Measurements from ENCODE around the gene SPRED3. TPM values are rescaled to one million over a fixed set of nuclear protein-coding genes. Genes with fewer than 3 reads are reported as not detected.
"Not testable (repeated sequence)": the region's sequence is repeated elsewhere in the genome, so short reads cannot be mapped to it uniquely, and the experiment has no call there.

SPRED3 gene
- 1 to 10 TPM; 3.0 to 4.5 TPM for total RNA-seq

DNA sequence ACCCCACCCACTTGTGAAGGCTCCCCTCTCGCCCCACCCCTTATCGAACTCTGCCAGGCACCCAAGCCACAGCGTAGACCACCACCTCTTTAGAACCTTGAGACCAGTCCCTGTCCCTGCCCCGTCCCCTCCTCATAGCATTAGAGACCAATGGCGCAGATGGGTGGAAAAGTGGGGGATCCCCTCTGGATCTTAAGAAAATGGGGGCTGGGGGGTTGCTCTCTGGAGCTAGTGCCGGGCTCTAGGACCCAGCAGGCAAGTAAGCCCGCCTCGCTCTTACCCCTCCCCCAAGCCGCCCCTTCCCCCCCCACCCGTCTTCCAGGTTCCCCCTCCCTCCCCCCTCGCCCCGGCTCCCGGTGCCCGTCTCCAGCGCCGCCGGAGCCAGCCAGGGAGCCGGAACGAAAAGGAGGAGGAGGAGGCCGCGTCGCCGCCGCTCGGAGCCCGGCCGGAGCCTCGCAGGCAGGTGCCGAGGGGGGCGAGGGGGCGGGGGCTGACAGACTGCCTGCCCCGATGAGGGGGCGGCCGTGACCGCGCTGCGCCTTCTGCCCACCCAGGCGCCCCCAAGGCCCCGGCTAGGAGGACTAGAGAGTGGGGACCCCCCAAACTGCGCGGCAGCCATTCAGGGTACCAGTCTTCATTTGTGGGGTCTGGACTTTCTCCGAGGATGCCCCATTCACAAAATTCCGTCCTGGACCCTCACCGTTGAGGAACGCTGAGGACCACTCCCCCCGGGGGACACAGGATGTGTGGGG, at the start of gene SPRED3:
Gene SPRED3 (plus strand): TSS at position 349 of the 752 bp plus-strand sequence. CDS start 1,606 bp downstream, outside the sequence.
- DNase-seq = no peak
- peak; percentile 2 for ATAC-seq
- intact Hi-C loops (cut with DNase I, micrococcal nuclease) = loop anchor here (1.0 to 5.0 kb wide), 12 partner anchors 14 to 462 kb away; partner anchors contain the start of genes PSMD8 (in 2 of the 2), CATSPERG (in 1 of the 2), ECH1 (in 1 of the 2) and EIF3K (in 1 of the 2)
- Mint-ChIP-seq H3K9me3 (ENCODE audit: low read depth) (no peaks in the 10 kb centered on the region), H3K27me3 (peaks cover 16% of the 10 kb centered on the region), H3K27ac (peak within 1 kb of the TSS; percentile 76), H3K36me3 (ENCODE audit: low read depth) (peaks cover 20% of the 10 kb centered on the region), H3K4me1 (peaks cover 29% of the 10 kb centered on the region), H3K4me3 (peak within 1 kb of the TSS; percentile 75)
- ChIA-PET POLR2A (interaction anchor here (0.6 to 1.9 kb wide), 3 partner anchors 14 to 35 kb away, joined by 3 to 26 read pairs (median 9); partner anchors contain the start of genes FAM98C and PSMD8), CTCF (interaction anchor here (1.3 to 3.6 kb wide), 2 partner anchors 14 to 15 kb away, joined by 11 to 28 read pairs; partner anchors contain the start of genes FAM98C and PSMD8)

- CTCF ChIA-PET = interaction anchor here (0.6 to 2.4 kb wide), 5 partner anchors 35 to 350 kb away, joined by 3 to 9 read pairs (median 4); partner anchors contain the start of gene PSMD8
- H3K27me3 Mint-ChIP-seq; H3K9me3 Mint-ChIP-seq (ENCODE audit: low read depth); H3K4me3 Mint-ChIP-seq; DNase-seq; POLR2A ChIA-PET; H3K36me3 Mint-ChIP-seq (ENCODE audit: low read depth); ATAC-seq; H3K27ac Mint-ChIP-seq: not testable (repeated sequence)
- intact Hi-C loops (cut with DNase I, micrococcal nuclease) = loop anchor here (5.0 kb wide), 3 partner anchors 48 to 682 kb away; partner anchors contain the start of genes GGN (in 1 of the 2), SPRED3 (in 1 of the 2), ZFP30 (in 1 of the 2) and ZNF573 (in 1 of the 2)
- H3K4me1 Mint-ChIP-seq = peaks cover 12% of the 10 kb centered on the region
These were observed 49.5 kb upstream of the SPRED3 start for GRCh38 chr19:38339011-38339410.

- H3K36me3 Mint-ChIP-seq (ENCODE audit: low read depth) = no peaks in the 10 kb centered on the region
- DNase-seq (no peak), ATAC-seq (no peak)
- H3K4me1 Mint-ChIP-seq = peaks cover 12% of the 10 kb centered on the region
- ChIA-PET CTCF (interaction anchor here (0.8 kb wide), 1 partner anchor 439 kb away, joined by 3 read pairs; no protein-coding TSS in a partner anchor), POLR2A (interaction anchor here (0.6 kb wide), 1 partner anchor 252 kb away, joined by 6 read pairs; no protein-coding TSS in a partner anchor)
- H3K27ac Mint-ChIP-seq = no peak overlapping the region
- H3K4me3 Mint-ChIP-seq = no peak overlapping the region
- intact Hi-C loops (cut with DNase I, micrococcal nuclease) = no loop called here
- no peaks in the 10 kb centered on the region for H3K9me3 Mint-ChIP-seq (ENCODE audit: low read depth)
- H3K27me3 Mint-ChIP-seq = no peaks in the 10 kb centered on the region
These were observed 47.6 kb upstream of the SPRED3 start for GRCh38 chr19:38340927-38341326.

DNA sequence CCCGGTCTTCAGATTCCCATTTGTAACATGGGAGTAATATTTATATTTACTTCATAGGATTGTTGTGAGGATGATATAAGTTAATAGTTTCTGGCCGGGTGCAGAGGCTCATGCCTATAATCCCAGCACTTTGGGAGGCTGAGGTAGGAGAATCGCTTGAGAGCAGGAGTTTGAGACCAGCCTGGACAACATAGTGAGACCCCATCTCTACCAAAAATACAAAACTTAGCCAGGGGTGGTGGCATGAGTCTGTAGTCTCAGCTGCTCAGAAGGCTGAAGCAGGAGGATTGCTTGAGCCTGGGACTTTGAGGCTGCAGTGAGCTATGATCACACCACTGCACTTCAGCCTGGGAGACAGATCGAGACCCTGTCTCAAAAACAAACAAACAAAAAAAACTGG, 41.7 kb upstream of the SPRED3 start:
- Mint-ChIP-seq H3K36me3 (ENCODE audit: low read depth) (no peaks in the 10 kb centered on the region), H3K9me3 (ENCODE audit: low read depth) (no peaks in the 10 kb centered on the region), H3K27me3 (no peaks in the 10 kb centered on the region), H3K4me3 (no peak overlapping the region), H3K4me1 (no peaks in the 10 kb centered on the region), H3K27ac (no peak overlapping the region)
- no peak for DNase-seq
- POLR2A ChIA-PET = no interaction called here
- CTCF ChIA-PET = interaction anchor here (0.6 kb wide), 1 partner anchor 616 kb away, joined by 3 read pairs; no protein-coding TSS in a partner anchor
- intact Hi-C loops (cut with DNase I, micrococcal nuclease) = no loop called here
- ATAC-seq = no peak

- Mint-ChIP-seq H3K27me3 (no peaks in the 10 kb centered on the region), H3K27ac (no peak overlapping the region), H3K4me3 (no peak overlapping the region), H3K4me1 (no peaks in the 10 kb centered on the region), H3K9me3 (ENCODE audit: low read depth) (no peaks in the 10 kb centered on the region), H3K36me3 (ENCODE audit: low read depth) (no peaks in the 10 kb centered on the region)
- DNase-seq = no peak
- CTCF ChIA-PET = interaction anchor here (1.1 kb wide), 1 partner anchor 449 kb away, joined by 3 read pairs; no protein-coding TSS in a partner anchor
- intact Hi-C loops (cut with DNase I, micrococcal nuclease) = no loop called here
- POLR2A ChIA-PET = no interaction called here
- no peak for ATAC-seq
These were observed 37.6 kb upstream of the SPRED3 start for GRCh38 chr19:38350883-38351282.

DNA sequence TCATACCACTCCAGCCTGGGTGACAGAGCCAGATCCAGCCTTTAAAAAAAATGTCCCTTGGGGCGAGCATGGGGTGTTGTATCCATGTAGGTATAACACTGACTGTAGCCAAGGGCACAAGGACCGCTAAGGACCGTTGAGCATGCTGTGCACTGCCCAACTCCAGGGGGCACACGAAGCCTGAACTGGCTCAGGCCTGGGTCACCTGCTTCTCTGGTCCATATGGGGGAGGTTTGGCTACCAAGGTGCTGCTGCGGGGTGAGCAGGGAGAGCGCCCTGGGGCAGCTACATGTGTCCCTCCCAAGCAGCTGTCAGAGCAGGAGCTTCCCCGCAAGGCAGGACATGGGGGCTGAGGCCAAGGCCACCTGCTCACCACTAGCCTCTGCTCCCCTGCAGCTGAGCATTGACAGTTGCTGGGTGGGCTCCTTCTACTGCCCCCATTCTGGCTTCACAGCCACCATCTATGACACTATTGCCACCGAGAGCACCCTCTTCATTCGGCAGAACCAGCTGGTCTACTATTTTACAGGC, 36.6 kb upstream of the SPRED3 start:
- DNase-seq (no peak), ATAC-seq (no peak)
- ChIA-PET CTCF (interaction anchor here (0.6 kb wide), 1 partner anchor 19 kb away, joined by 3 read pairs; no protein-coding TSS in a partner anchor), POLR2A (no interaction called here)
- H3K27me3 Mint-ChIP-seq = no peaks in the 10 kb centered on the region
- no peaks in the 10 kb centered on the region for H3K4me1 Mint-ChIP-seq
- intact Hi-C loops (cut with DNase I, micrococcal nuclease) = no loop called here
- no peak overlapping the region for H3K27ac Mint-ChIP-seq
- H3K9me3 Mint-ChIP-seq (ENCODE audit: low read depth) = no peaks in the 10 kb centered on the region
- H3K4me3 Mint-ChIP-seq = no peak overlapping the region
- H3K36me3 Mint-ChIP-seq (ENCODE audit: low read depth) = no peaks in the 10 kb centered on the region

GRCh38 chr19:38352611-38353010, 35.9 kb upstream of the SPRED3 start:
- no peaks in the 10 kb centered on the region for H3K36me3 Mint-ChIP-seq (ENCODE audit: low read depth)
- no peaks in the 10 kb centered on the region for H3K27me3 Mint-ChIP-seq
- ChIA-PET CTCF (no interaction called here), POLR2A (interaction anchor here (0.6 kb wide), 1 partner anchor 45 kb away, joined by 3 read pairs; no protein-coding TSS in a partner anchor)
- H3K4me3 Mint-ChIP-seq = no peak overlapping the region
- no peaks in the 10 kb centered on the region for H3K4me1 Mint-ChIP-seq
- no peaks in the 10 kb centered on the region for H3K9me3 Mint-ChIP-seq (ENCODE audit: low read depth)
- DNase-seq = no peak
- intact Hi-C loops (cut with DNase I, micrococcal nuclease) = no loop called here
- H3K27ac Mint-ChIP-seq = no peak overlapping the region
- ATAC-seq = no peak

GRCh38 chr19:38355728-38356725, 32.5 kb upstream of the SPRED3 start:
- Mint-ChIP-seq H3K27me3 (peaks cover 12% of the 10 kb centered on the region), H3K36me3 (ENCODE audit: low read depth) (no peaks in the 10 kb centered on the region), H3K27ac (no peak overlapping the region), H3K4me1 (peaks cover under 1% of the 10 kb centered on the region), H3K4me3 (no peak overlapping the region), H3K9me3 (ENCODE audit: low read depth) (no peaks in the 10 kb centered on the region)
- ChIA-PET POLR2A (no interaction called here), CTCF (interaction anchor here (0.7 kb wide), 1 partner anchor 398 kb away, joined by 3 read pairs; no protein-coding TSS in a partner anchor)
- intact Hi-C loops (cut with DNase I, micrococcal nuclease) = no loop called here
- DNase-seq (no peak), ATAC-seq (no peak)

DNA sequence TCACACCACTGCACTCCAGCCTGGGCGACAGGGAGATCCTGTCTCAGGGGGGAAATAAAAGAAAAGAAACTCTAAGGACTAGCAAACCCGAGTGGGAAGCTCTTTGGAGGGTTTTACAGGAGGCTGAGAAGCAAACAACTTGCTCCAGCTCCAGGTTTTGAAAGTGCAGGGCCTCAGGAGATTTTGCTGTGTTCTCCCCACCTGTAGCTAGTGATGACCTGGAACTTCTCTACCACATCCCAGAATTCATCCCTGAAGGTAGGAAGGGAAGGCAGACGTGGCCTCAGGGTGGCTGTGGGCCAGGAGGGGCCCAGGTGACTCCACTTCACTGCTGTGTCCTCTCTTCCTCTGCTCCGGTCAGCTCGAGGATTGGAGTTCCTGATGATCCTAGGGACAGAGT, 30.4 kb upstream of the SPRED3 start:
- CTCF ChIA-PET = interaction anchor here (0.6 kb wide), 1 partner anchor 134 kb away, joined by 3 read pairs; no protein-coding TSS in a partner anchor
- no peak overlapping the region for H3K4me3 Mint-ChIP-seq
- DNase-seq (no peak), ATAC-seq (no peak)
- no peaks in the 10 kb centered on the region for H3K9me3 Mint-ChIP-seq (ENCODE audit: low read depth)
- H3K27me3 Mint-ChIP-seq = peaks cover 17% of the 10 kb centered on the region
- no peaks in the 10 kb centered on the region for H3K36me3 Mint-ChIP-seq (ENCODE audit: low read depth)
- no peak overlapping the region for H3K27ac Mint-ChIP-seq
- intact Hi-C loops (cut with DNase I, micrococcal nuclease) = no loop called here
- H3K4me1 Mint-ChIP-seq = peaks cover 6% of the 10 kb centered on the region
- POLR2A ChIA-PET = no interaction called here

- intact Hi-C loops (cut with DNase I, micrococcal nuclease) = no loop called here
- H3K9me3 Mint-ChIP-seq (ENCODE audit: low read depth) = no peaks in the 10 kb centered on the region
- peaks cover 9% of the 10 kb centered on the region for H3K4me1 Mint-ChIP-seq
- DNase-seq (no peak), ATAC-seq (no peak)
- no peaks in the 10 kb centered on the region for H3K36me3 Mint-ChIP-seq (ENCODE audit: low read depth)
- no peak overlapping the region for H3K27ac Mint-ChIP-seq
- peaks cover 17% of the 10 kb centered on the region for H3K27me3 Mint-ChIP-seq
- ChIA-PET CTCF (interaction anchor here (1.3 to 1.9 kb wide), 2 partner anchors 44 to 276 kb away, joined by 3 to 9 read pairs; partner anchors contain the start of gene FAM98C), POLR2A (no interaction called here)
- H3K4me3 Mint-ChIP-seq = no peak overlapping the region
These were observed 29.1 kb upstream of the SPRED3 start for GRCh38 chr19:38359242-38360021.
